NCI-H345 (cell line): ENCODE results near the gene SLC12A4.
"Not testable (repeated sequence)": the region's sequence is repeated elsewhere in the genome, so short reads cannot be mapped to it uniquely, and the experiment has no call there.

Experiments used
- DNase-seq: peaks from one replicate; lab custom pipeline; 2025; lab: John Stamatoyannopoulos, UW

The SLC12A4 gene

GRCh38 chr16:67968400-67969253, at the start of gene SLC12A4:
Gene SLC12A4, minus strand, starts transcription at chr16:67968637. Its CDS starts 84 bp downstream, at chr16:67968553.
- peak; percentile 65 for DNase-seq

DNA sequence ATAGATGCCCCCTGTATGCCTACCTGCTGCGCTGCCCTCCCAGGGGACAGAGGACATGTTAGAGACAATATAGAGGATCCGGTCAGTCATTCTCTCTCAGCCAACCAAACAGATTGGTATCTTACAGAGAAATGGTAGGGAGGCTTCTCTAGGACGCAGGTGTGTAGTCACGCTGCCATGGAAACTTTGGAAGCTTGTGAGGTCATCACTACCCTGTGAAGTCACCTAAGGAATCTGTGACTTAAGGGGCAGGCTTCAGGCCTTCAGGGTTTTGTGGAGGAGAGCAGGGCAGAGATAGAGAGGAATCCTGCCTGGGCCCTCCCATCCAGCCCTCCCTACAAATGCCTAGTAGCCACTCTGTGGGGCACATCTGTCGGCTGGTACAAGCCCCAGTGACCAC, 47.2 kb upstream of the SLC12A4 start, which contains the start of gene DPEP2NB:
DPEP2NB (minus strand) TSS at position 231 of the 400 bp plus-strand sequence; CDS start at position 90, 141 bp downstream.
- DNase-seq = no peak

GRCh38 chr16:68013440-68013839, 45.0 kb upstream of the SLC12A4 start:
- DNase-seq = no peak

GRCh38 chr16:68009872-68010271, 41.4 kb upstream of the SLC12A4 start:
- not testable (repeated sequence) for DNase-seq

DNA sequence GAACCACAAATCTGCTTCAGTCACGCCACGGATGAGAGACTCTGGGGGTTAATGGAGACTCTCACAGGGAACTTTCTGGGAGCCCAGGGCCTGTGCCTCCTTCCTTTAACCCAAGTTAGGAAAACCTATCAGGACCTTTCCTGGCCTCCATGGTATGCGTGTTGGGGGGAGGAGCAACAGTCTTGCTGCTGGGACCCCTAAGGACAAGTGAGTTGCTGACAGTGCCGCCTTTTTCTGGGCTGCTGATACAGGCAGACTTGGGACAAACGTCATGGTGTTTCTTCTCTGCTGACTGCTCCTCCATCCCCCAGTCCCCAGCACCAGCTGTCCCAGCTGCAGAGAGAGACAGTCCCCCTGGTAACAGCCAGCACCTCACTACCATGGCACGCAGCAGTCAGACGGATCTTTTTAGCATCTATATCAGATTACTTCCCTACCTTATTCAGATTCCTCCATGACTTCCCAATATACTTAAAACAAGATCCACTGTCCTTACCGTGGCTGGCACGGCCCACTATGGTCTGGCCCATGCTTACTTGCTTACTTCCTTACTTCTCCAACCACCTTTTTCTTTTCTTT, 40.8 kb upstream of the SLC12A4 start:
- no peak for DNase-seq

DNA sequence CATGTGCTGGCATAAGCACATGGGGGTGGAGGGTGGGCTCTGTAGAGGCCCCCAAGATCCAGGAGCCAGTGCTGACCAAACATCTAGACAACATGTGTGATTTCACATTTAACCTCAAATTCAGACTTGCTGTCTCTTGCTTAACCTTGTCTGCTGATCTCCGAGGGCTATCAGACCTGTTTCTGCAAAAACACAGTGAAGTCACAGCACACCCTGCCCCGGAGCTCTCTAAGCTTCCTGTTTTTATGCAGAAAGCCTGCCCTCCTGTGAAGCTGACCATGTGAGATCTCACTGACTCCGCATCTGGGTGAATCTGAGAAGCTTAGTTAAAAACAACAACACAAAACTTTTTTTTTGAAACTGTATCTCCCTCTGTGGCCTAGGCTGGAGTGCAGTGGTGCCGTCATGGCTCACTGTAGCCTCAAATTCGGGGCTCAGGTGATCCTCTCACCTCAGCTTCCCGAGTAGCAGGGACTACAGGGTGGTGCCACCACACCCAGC, 37.4 kb upstream of the SLC12A4 start:
- DNase-seq = no peak

GRCh38 chr16:68005211-68005610, 36.8 kb upstream of the SLC12A4 start:
- no peak for DNase-seq

DNA sequence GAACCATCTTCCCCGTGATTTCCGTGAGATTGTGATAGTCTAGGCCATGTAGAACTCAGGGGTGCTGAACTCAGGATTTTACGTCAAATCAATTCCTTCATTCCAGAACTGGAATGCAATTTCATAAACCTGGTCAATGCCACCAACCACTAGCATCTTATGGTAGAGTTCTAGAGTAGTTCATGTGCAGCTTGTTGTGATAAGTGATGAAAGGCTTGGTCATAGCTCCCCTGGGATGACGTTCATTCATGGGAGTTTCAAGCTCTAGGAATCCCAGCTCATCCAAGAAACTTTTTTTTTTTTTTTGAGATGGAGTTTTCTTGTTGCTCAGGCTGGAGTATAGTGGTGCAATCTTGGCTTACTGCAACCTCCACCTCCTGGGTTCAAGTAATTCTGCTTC, 34.6 kb upstream of the SLC12A4 start:
- no peak for DNase-seq

DNA sequence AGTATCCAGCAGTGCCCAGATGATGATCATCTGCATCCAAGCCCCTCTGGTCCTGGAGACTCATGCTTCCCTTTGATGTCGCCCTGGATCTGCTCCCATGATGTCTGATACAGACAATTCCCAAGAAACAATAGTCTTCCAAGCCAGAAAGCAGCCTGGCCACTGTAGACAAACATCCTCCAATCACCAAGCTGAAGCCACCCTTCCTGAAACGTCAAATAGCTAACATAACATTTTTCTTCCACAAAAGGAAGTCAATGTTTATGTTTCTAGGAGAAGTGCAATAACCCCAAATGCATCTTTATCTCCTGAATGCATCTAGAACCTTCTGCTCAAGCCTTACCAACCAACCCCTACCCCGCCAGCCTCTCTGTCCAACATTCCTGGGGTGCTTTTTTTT, 32.0 kb upstream of the SLC12A4 start:
- no peak for DNase-seq

DNA sequence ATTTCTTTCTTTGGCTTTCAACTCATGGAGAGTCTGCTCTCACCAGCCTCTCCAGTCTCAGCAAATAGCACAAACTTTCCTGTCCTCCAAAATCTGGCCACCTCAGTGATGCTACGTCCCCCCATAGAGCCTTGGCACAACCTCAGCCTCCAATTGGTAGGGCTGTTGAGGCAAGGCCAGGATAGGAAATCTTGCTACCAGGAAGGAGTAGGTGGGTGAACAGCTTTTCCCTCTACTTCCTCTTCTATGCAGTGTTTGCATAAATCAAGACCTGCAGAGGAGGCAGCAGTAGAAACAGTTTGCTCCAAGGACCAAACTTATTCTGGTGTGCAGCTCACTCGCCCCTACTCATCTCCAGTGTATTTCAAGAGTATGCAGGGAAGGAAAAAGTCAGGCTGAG, 31.5 kb upstream of the SLC12A4 start:
- DNase-seq = no peak

GRCh38 chr16:67998779-67999688, 30.6 kb upstream of the SLC12A4 start, which contains the start of gene DPEP2:
Gene DPEP2, minus strand, starts transcription at chr16:67999484. Its CDS starts 6,272 bp downstream, at chr16:67993212.
- not testable (repeated sequence) for DNase-seq

- DNase-seq = not testable (repeated sequence)
Measured at GRCh38 chr16:67998231-67998778, 29.9 kb upstream of the SLC12A4 start.

GRCh38 chr16:67996666-67997065, 28.2 kb upstream of the SLC12A4 start:
- no peak for DNase-seq

GRCh38 chr16:67995423-67995822, 27.0 kb upstream of the SLC12A4 start:
- DNase-seq = no peak

DNA sequence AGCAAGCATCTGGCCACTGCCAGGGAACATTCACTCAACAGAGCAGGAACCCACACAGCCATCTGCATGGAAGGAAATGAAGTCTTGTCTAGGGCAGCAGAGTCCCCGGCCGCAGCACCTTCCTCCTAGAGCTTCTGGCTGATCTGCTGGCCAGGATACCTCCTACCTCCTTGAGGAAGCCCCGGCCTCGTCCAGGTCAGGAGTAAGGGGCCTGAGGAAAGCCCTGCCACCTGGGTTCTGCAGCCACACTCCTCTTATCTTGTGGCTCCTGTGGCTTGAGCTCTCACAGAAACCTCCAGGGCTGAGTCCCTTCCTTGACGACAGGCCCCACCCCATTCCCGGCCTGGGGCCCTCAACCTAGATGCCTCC, 25.6 kb upstream of the SLC12A4 start:
- not testable (repeated sequence) for DNase-seq

DNA sequence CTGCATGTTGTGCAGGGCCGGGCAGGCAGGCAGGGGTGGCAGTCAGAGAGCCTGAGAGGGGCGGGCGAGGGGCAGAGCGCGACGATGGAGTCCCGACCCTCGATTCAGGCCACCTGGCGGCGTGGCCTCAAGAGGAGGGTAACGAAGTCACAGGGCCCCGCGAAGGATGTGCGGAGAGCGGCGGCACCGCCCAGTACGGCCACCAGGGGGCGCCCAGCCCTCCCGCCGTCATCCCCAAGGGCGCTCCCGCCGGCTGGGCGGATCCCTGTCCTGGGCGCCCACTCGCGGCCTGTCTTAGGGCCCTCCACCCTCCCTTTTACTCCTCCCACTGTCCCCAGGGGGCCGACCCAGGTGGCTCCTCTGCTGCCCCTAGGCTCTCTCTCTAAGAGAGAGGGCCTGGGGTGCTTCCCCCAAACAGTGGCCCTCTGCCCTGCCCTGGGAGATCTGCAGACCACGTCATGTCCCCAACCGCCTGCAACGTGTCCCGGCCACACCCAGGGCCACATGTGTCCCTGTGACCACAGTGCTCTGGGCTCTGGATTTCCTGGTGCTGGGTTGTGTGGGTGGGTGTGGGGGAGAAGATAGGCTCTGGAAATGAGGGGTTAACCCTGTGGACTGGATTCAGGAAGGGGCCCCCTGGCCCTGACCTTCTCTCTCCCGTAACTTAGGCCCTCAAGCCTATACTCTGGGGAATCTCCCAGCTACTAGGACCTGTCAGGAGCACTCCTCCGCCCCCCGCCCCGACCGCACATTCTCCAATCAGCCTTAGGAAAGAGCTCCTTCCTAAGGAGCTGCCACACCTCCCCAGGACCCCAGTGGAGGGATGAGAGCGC, 25.0 kb upstream of the SLC12A4 start:
- DNase-seq = peak; percentile 40

DNA sequence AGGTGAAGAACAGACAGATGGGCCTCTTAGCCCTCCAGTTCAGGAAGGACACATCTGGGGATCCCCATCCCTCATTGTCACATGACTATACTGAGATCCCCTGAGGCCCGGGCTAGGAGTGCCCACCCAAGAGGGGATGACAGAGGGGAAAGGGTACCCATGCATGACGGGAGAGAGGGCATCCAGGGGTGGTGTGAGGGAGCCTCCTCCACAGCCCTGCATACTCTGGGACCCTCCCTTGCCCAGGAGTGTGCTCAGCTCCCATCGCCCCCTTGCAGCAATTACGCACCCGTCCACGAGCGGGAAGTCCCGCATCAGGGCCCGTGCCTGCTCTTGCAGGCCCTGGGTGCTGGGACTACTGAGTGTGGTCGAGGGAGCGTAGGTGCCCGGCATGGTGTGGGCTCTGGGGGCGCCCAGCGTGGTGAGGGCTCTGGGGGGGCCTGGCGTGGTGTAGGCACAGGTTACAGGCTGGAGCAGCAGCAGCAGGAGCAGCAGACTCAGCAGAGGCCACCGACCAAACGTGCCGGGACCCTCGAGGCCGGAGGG, 24.3 kb upstream of the SLC12A4 start:
- DNase-seq = no peak

- no peak for DNase-seq
Measured at GRCh38 chr16:67990018-67990386, 21.6 kb upstream of the SLC12A4 start.

GRCh38 chr16:67989322-67990017, 21.0 kb upstream of the SLC12A4 start:
- no peak for DNase-seq

DNA sequence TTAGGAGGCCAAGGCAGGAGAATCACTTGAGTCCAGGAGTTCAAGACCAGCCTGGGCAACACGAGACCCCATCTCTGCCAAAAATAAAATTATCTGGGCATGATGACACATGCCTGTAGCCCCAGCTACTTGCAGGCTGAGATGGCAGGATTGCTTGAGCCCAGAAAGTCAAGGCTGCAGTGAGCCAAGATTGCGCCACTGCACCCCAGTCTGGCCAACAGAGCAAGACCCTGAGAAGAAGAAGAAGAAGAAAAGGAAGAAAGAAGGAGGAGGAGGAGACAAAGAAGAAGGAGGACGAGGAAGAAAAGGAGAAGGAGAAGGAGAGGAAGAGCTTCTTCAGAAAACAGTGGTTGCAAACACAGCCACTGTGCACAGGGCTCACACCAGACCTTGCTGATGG, 20.2 kb upstream of the SLC12A4 start:
- DNase-seq = no peak
